GM18517 (cell line): ENCODE data around the gene SHISAL2A.

Source experiments
- ATAC-seq: cut with Tn5 transposase; IDR thresholded peaks from one replicate; pipeline ENCODE4 v1.9.1; 2021; ENCODE audit warnings: mild to moderate bottlenecking, moderate library complexity; ENCODE audit not compliant: unreplicated experiment

The SHISAL2A gene

DNA sequence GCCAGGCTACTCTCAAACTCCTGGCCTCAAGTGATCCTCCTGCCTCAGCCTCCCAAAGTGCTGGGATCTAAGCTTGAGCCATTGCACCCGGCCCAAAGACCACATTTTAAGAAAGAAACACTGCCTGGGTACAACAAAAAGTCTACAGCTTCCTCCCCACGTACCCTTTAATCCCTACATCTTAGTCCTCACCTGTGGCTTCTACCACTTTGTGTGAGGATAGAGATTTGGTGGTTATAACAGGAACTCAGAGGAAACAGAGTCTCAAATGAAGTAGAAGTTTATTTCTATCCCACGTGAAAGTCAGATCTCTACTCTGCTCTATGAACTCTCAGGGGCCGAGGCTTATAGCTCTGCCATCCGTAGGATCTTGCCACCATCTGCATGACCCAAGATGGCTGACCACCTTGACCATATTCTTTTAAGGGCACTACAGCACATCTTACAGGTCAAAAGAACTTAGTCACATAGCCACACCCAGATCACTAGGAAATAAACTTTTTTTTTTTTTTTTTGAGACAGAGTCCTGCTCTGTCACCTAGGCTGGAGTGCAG lies 17.4 kb upstream of the SHISAL2A start:
- no peak for ATAC-seq

DNA sequence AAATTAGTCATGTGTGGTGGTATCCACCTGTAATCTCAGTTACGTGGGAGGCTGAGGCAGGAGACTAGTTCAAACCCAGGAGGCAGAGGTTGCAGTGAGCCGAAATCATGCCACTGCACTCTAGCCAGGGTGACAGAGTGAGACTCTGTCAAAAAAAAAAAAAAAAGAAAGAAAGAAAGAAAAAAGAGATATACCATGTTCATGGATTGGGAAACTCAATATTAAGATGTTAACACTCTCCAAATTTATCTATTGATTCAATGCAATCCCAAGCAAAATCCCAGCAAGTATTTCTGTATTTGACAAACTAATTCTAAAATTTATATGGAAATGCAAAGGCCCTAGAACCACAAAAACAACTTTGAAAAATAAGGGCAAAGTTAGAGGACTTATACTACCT lies 11.0 kb upstream of the SHISAL2A start:
- no peak for ATAC-seq

GRCh38 chr1:52623812-52624211 lies 9.2 kb upstream of the SHISAL2A start:
- no peak for ATAC-seq

DNA sequence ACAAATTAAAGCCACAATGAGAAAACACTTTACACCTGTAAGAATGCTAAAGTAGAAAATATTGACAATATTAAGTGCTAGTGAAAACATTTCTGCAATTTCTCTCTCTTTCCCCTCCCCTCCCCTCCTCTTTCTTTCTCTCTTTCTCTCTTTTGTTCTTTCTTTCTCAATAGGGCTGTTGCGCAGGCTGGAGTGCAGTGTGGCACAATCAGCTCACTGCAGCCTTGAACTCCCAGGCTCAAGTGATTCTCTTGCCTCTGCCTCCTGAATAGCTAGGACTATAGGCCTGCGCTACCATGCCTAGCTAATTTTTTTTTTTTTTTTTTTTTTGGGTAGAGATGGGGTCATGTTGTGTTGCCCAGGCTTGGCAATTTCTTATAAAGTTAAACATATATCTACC lies 5.9 kb upstream of the SHISAL2A start:
- no peak for ATAC-seq

DNA sequence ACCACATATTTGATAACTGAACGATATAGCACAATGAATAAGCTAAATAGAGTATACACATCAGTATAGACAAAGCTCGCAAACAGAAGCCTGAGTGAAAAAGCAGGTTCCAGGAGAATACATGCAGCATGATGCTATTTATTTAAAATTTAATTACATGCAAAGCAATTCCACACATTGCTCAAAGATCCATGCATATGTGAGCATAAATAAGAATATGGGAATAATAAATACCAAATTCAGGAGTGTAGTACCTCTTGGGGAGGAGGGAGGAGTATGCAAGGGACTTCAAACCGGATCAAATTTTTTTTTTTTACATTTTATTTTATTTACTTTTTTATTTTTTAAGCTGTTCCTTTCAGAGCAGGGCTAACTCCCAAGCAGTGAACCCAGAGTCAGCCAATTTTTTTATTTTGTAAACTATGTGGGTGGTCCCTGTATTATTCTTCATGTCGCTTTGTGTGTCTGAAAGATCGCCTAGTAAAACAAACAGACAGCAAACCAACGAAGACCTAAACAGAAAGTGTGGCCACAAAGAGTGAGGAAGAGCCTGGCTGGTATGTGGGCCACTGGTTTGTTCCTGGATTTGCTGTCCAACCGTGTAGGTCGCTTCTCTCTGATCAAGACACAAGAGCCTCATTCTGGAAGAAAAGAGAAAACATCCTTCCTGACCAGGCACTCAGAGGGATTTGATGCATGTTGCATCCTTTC lies 4.2 kb upstream of the SHISAL2A start:
- no peak for ATAC-seq

DNA sequence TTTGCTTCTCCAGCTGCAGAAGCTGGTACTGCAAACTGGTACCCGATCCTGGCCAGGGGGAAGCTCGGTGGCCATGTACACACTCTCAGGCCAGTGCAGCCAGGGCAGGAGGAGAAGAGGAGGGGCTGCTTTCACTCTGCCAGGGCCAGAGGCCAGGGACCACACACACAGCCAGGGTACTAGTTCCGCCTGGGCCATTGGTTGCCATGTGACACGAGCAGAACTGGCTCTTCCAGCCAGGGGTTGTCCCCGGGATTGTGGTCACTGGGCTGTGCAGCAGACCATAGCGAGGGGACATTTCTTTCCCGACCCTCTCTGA lies 3.7 kb upstream of the SHISAL2A start:
- no peak for ATAC-seq

- ATAC-seq, result no peak
Observed at GRCh38 chr1:52629667-52630066, 3.3 kb upstream of the SHISAL2A start.

GRCh38 chr1:52631759-52632331 lies 1.1 kb upstream of the SHISAL2A start:
- no peak for ATAC-seq

DNA sequence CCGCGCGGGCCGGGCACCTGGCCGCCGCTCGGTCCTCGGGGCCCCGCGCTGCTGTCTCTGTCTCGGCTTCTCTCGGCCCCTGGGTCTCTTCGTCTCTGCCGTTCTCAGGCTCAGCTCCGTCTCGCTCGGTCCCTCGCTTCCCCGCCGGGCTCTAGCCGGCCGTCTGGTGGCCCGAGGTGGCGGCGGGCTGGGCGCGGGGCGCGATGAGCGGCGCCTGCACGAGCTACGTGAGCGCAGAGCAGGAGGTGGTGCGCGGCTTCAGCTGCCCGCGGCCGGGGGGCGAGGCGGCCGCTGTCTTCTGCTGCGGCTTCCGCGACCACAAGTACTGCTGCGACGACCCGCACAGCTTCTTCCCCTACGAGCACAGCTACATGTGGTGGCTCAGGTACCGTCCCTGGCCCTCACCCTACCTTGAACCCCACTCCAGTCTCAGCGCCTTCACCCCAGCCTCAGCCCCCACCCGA lies 355 bp downstream of the SHISAL2A start:
- no peak for ATAC-seq

GRCh38 chr1:52634111-52634510 lies 1.1 kb downstream of the SHISAL2A start:
- ATAC-seq, result no peak

DNA sequence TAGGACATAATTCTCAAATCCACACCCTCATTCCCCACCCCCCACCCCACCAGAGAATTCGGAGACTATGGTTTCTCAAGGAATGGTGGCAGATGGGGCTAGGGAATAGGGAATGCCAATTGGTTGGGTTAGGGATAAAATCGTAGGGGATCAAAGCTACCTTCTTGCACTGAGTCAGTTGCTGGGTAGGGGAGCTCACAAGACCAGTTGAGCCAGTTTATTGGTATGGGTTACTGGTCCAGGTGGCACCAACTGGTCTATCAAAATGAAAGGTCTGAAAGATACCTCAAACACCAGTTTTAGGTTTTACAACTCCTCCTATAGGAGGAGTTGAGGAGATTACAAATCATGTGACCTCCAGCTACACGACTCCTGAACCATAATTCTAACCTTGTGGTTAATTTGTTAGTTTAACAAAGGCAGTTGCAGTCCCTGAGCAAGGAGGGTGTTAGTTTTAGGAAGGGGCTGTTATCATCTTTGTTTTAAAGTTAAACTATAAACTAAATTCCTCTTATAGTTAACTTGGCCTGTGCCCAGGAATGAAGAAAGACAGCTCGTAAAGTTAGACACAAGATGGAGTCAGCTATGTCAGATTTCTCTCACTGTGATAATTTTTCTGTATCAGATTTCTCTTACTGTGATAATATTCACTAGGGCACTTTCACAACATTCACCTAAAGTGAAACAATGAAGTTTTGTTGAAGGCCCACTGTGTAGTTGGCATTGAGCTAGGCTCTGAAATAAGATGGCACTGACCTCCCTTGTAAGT lies 2.5 kb downstream of the SHISAL2A start:
- ATAC-seq, result no peak

GRCh38 chr1:52636721-52637695 lies 4.0 kb downstream of the SHISAL2A start:
- peak; percentile 84 for ATAC-seq

- ATAC-seq, result no peak
Observed at GRCh38 chr1:52637946-52638345, 5.0 kb downstream of the SHISAL2A start.

DNA sequence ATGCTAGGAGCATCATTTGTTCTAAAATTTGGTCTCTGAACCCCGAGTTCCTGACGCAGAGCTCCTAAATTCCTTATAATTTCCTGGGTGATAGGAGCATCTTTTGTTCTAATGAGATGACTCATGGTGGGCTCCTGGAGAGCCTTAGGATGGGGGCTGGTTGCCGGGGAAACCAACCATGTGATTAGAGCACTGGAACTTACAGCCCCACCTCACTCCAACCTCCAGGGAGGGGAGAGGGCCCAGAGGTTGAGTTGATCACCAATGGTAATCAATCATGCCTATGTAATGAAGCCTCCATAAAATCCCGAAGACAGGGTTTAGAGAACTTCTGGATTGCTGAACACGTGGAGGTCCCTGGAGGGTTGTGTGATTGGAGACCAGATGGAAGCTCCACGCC lies 7.7 kb downstream of the SHISAL2A start:
- ATAC-seq, result no peak

DNA sequence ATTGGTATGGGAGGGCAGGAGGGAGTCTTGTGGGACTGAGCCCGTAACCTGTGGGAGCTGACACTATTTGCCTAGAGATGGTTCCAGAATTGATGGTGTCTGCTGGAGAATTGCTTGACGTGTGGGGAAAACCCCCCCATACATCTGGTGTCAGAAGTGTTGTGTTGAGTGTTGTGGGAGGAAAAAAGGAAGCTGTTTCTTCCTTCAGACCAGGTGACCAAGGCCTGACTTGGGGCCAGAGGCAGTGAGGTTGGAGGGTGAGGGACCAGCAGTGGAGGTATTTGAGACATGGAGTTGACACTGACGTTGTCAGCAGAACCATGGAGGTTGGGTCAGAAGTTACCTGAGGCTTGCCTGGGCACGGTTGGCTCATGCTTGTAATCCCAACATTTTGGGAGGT lies 8.3 kb downstream of the SHISAL2A start:
- no peak for ATAC-seq

DNA sequence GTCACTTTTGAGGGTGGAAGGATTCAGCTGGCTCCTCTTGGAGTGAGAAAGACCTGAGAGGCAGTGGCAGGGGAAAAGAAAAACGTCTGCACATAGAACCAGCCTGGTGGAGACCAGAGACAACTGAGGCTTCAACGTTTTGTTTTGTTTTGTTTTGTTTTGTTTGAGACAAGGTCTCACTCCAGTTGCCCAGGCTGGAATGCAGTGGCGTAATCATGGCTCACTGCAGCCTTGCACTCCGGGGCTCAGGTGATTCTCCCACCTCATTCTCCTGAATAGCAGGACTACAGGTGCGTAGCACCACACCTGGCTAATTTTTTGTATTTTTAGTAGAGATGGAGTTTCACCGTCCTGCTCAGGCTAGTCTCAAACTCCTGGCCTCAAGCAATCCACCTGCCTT lies 12.3 kb downstream of the SHISAL2A start:
- no peak for ATAC-seq

DNA sequence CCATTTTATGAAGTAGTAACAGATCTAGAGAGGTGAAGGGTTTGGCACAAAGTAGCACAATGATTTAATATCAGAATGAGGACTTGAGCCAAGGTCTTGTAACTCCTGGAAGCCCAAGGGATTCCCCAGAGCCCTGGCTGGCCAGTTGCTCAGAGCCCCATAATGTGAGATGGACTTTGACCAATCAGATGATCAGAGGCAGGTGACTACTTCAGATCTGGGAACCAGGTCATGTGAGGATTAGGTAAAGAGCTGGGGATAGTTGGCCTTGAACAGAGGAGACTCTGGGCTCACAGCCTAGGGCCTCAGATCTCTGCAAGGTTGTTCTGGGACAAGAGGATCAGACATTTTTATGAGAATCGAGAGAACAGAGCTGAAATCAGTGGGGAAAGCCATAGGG lies 18.9 kb downstream of the SHISAL2A start:
- ATAC-seq, result no peak

- ATAC-seq, result no peak
Observed at GRCh38 chr1:52653207-52653849, 20.4 kb downstream of the SHISAL2A start.

- ATAC-seq, result no peak
Observed at GRCh38 chr1:52654063-52654462, 21.1 kb downstream of the SHISAL2A start.

DNA sequence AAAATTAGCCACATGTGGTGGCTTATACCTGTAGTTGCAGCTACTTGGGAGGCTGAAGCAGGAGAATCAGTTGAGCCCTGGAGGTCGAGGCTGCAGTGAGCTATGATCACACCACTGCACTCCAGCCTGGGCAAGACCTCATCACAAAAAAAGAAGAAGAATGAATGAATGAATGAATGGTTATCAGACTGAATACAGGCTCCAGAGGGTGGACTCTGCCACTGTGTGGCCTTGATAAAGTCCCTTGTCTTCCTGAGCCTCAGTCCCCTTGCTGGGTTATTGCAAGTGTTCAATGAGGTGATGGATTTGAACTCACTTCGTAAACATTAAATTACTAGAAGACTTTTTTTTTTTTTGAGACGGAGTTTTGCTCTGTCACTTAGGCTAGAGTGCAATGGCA lies 24.7 kb downstream of the SHISAL2A start:
- ATAC-seq, result no peak
